DMS79 treated with DMSO at 0.1 percent for 48 hours (cell line): Measurements from ENCODE around the gene STING1.
"Not testable (repeated sequence)": the region's sequence is repeated elsewhere in the genome, so short reads cannot be mapped to it uniquely, and the experiment has no call there.

ENCODE experiments used
- DNase-seq: peaks from one replicate; lab custom pipeline; 2025; lab: John Stamatoyannopoulos, UW

Gene STING1

DNA sequence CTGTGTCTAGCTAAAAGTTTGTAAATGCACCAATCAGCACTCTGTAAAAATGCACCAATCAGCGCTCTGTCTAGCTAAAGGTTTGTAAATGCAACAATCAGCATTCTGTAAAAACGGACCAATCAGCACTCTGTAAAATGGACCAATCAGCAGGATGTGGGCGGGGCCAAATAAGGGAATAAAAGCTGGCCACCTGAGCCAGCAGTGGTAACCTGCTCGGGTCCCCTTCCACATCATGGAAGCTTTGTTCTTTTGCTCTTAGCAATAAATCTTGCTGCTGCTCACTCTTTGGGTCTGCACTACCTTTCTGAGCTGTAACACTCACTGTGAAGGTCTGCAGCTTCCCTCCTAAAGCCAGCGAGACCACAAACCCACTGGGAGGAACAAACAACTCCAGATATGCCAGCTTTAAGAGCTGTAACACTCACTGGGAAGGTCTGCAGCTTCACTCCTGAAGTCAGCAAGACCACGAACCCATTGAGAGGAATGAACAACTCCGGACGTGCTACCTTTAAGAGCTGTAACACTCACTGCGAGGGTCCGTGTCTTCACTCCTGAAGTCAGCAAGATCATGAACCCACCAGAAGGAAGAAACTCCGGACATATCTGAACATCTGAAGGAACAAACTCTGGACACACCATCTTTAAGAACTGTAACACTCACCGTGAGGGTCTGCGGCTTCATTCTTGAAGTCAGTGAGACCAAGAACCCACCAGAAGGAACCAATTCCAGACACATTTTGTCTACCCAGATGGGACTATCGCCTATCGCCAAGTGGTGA, 20.7 kb upstream of the STING1 start:
- DNase-seq = not testable (repeated sequence)

DNA sequence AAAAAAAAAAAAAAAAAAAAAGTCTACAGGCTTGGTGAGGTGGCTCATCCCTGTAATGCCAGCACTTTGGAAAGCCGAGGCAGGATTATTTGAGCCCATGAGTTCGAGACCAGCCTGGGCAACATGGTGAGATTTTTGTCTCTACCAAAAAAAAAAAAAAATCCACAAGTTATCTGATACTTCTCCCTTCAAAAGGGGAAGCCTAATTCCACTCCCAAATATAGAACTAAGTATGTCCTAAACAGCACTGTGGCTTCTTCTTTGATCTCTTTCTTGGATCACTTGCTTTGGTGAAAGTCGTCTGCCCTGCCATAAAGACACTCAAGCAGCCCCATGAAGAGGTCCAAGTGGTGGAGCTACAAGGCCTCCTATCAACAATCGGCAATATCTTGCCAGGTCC, 18.8 kb upstream of the STING1 start:
- DNase-seq = no peak

GRCh38 chr5:139495638-139496435, 13.3 kb upstream of the STING1 start:
- no peak for DNase-seq

- no peak for DNase-seq
These were observed 12.3 kb upstream of the STING1 start for GRCh38 chr5:139494832-139495231.

DNA sequence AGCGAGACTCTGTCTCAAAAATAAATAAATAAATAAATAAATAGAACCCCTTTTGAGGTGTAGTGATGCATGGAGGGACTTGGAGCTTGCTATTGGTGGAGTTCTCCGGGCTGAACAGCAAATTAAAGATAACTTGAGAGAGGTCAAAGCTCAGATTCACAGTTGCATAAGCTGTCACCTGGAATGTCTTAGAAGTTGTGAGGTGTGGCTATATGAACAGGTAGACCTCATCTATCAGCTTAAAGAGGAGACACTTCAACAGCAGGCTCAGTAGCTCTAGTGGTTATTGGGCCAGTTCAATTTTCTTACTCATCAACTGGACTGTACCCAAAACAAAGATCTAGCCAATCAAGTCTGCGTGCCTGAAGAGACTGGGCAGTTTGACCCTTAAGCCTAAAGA, 11.7 kb upstream of the STING1 start:
- DNase-seq = no peak

DNA sequence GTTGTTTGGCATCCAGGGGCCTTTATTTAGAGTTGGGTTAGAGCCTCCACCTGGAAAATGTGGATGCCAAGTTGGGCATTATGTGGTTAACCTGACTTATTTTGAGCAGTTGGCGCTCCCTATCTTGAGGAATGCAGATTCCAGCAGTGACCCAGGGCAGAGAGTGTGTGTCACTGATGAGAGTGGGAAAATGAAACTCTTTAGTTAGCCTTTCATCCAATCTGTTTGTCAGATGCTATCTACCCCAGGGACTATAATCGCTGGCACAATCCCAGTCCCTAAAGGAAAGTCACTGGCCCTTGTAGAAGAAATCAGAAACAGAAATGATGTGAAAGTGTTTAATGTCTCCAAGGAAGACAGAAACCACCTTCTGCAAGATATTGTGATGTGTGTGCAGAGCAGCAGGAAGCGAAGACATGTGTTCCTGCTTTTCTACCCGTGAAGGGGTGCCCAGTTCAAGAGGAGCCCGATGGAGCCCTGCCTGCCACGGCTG, 10.2 kb upstream of the STING1 start:
- no peak for DNase-seq

GRCh38 chr5:139488260-139488659, 5.7 kb upstream of the STING1 start:
- DNase-seq = no peak

DNA sequence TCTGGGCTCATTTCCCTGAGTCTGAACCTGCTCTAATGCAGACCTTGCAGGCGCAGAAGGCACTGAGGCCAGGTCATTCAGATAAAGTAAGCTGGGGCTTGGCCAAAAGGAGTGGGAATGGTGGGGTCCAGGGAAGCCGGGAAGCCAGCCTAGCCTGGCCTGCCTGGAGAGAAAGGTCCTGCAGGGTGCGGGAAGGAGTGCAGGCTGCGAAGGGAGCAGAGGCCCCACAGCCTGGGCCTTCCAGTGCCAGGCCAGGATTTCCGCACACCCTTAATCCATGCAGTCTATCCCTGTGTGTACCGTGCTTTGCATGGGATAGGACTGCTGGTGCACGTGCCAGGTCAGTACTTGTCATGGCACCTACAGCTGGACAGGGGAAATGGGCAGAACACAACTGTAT, 3.6 kb upstream of the STING1 start:
- DNase-seq = no peak

DNA sequence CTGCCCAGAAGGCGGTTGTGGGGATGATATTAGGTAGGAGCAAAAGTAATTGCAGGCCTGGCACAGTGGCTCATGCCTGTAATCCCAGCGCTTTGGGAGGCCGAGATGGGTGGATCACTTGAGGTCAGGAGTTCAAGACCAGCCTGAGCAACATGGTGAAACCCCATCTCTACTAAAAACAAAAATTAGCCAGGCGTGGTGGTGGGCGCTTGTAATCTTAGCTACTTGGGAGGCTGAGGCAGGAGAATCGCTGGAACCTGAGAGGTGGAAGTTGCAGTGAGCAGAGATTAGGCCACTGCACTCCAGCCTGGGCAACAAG, 291 bp upstream of the STING1 start:
- DNase-seq = not testable (repeated sequence)

DNA sequence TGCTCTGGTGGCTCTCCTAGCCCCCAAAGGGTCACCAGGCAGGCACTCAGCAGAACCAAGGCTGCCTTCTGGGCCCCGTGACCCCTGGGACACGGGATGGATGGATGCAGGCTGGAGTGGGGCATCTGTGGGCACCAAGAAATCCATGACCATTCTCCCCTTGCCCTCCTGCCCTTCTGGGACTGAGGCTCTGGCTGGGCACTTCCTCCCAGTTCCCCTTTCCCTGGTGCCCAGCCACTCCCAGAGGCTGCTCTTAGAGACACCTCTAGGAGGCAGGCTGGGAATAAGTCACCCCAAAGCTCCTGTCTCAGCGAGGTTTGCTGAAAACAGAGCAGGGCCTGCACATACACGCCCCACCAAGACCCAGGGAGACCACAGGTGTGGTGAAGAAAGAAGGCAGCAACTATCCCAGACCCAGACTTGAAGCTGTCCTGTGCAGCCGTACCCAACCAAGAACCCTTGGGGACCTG, 943 bp downstream of the STING1 start:
- no peak for DNase-seq

DNA sequence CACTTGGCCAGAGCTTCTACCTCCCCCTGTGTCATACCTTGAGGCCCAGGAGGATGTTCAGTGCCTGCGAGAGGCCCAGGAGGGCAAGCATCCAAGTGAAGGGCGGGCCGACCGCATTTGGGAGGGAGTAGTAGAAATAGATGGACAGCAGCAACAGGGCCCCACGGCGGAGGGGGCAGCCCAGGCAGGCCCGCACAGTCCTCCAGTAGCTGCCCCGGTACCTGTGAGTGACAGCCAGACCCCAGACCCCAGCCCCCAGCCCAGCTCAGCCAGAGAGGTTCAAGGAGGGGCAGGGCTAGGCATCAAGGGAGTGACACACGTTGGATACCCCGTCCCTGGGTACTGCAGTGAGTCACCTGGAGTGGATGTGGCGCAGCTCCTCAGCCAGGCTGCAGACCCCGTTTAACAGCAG, 1.4 kb downstream of the STING1 start:
- DNase-seq = peak; percentile 8

DNA sequence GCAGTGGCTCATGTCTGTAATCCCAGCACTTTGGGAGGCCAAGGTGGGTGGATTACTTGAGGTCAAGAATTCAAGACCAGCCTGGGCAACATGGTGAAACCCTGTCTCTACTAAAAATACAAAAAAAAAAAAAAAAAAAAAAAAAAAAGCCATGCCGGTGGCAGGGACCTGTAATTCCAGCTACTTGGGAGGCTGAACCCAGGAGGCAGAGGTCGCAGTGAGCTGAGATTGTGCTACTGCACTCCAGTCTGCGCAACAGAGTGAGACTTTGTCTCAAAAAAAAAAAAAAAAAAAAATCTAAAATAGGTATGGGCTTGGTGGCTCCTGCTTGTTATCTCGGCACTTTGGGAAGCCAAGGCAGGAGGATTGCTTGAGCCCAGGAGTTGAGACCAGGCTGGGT, 2.8 kb downstream of the STING1 start:
- not testable (repeated sequence) for DNase-seq

GRCh38 chr5:139478657-139479423, 3.7 kb downstream of the STING1 start:
- not testable (repeated sequence) for DNase-seq

DNA sequence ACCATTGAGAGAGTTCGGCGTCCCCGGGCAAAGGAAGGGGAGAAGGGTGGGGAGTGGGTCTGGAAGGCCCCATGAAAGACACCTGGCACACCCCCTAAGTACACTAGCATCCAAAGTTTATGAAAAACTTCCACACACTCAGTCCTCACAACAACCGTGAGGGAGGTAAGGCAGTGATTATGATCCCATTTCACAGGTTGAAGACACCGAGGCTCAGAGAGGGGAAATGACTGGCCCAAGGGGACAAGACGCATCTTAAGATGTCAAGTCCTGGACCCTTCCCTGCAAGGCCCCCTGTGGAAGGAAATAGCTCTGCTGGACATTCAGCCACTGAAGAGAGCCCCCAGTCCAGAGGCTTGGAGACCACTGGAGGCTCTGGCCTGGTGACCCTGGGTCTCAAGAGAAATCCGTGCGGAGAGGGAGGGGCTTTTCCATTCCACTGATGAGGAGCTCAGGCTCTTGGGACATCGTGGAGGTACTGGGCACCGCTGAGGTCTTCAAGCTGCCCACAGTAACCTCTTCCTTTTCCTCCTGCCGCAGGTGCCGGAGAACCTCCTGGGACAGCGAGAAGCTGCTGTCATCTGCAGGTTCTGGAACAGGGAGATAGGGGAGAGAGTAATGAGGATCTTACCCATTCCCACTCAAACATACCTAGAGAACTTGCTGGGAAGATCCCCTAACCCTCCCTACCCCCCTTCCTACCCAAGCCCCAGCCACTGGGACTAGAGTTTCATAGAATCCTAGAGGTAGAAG, 6.5 kb downstream of the STING1 start:
- DNase-seq = no peak

- DNase-seq = peak; percentile 2
These were observed 7.4 kb downstream of the STING1 start for GRCh38 chr5:139474890-139475791.

- no peak for DNase-seq
These were observed 9.0 kb downstream of the STING1 start for GRCh38 chr5:139473565-139473964.

DNA sequence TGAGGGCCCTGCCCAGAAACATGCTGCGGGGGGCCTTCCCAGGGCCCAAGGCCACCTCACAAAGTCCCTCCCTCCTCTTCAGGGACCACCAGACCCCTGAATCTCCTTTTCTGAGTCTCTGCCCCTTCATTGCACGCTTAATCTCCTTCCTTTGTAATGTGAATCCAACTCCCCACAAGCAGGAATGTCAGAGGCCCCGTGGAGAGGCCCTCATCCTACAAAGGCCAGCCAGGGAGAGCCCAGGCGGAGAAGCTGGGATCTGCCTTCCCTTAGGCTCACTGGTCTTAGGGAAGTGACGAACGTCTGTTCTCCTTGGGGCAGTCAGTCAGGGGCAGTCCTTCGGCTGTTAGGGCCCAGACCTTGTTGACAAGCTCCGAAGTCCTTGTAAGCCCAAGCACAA, 9.5 kb downstream of the STING1 start:
- DNase-seq = no peak

DNA sequence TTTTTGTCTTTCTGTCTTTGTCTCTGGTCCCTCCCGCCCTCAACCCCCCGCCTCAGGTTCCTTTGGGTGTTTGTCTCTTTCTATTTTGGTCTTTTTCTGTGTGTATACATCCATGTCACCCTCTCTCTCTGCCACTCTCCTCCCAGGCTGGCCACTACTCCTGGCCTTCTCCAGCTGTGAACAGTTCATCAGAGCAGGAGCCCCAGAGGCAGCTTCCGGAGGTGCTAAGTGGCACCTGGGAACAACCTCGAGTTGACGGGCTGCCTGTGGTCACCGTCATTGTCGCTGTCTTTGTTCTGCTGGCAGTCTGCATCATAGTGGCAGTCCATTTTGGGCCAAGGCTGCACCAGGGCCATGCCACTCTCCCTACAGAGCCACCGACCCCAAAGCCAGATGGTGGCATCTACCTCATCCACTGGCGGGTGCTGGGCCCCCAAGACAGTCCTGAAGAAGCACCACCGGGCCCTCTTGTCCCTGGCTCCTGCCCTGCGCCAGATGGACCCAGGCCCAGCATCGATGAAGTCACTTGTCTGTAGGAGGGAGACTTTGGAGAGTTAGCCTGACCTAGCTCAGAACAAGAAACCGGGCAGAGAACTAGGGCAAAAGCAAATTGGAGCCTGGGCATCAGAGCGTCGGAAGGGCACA, 10.1 kb downstream of the STING1 start:
- no peak for DNase-seq

- no peak for DNase-seq
These were observed 11.7 kb downstream of the STING1 start, which contains the start of gene SMIM33 for GRCh38 chr5:139470821-139471300. SMIM33 (plus strand) TSS chr5:139471004; CDS start chr5:139471122, 118 bp downstream.

DNA sequence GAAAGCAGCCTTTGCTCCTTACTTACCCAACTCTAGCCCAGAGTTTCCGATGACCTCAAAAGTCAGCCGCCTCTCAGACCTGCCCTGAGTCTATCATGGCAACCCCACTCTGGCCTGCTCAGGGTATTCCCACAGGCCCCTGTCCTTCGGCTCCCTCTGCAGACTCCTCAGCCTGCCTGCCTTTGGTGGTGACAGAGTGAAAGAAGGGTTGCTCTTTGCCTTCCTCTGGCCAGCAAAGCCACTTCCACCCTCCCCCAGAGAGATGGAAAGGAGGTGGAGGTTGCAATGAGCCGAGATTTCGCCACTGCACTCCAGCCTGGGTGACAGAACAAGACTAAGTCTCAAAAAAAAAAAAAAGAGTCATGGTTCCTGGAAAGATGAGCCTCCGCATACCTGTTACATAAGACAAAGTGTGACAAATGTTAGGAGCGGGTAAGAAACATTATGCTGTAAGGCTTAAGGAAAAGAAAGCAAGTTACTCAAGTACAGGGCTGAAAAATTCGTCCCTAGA, 14.1 kb downstream of the STING1 start:
- no peak for DNase-seq
